ENCODE results near the gene AGPAT1. TPM values are rescaled to one million over a fixed set of nuclear protein-coding genes. Genes with fewer than 3 reads are reported as not detected.

AGPAT1 gene
- total and polyA plus RNA-seq, 2 of the 13 experiments (the other 11 are each of a cell fraction or from before 2014, with no cell fraction given) = 51.3 to 139 TPM

DNA sequence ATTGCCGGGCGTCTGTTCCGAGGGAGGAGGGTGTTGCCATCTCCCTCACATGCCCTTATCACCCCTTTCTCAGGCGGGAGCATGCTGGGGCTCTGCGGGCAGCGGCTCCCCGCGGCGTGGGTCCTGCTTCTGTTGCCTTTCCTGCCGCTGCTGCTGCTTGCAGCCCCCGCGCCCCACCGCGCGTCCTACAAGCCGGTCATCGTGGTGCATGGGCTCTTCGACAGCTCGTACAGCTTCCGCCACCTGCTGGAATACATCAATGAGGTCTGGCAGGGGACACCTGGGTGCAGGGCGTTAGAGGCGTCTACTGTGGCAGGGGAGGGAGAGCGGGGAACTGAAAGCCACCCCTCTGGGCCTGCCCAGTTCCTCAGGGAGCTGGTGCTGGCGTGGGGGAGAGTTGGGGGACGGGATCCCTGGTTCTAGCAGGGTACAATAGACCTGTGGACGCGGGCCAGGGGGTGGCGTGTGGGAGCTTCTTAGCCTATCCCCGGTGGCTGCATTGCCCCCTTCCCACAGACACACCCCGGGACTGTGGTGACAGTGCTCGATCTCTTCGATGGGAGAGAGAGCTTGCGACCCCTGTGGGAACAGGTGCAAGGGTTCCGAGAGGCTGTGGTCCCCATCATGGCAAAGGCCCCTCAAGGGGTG is 21.2 kb downstream of the AGPAT1 start (continued):
- TF ChIP-seq AGO2 (optimal IDR thresholded peaks at IDR 0.05; ENCODE audit: low read depth, low read length) (peak; percentile 74), HBP1 (CRISPR knock-in tag; IDR thresholded peaks at IDR 0.05; ENCODE audit: low read depth) (0 out of 2 replicates have a peak, but pooled peaks have one; percentile 39), KDM4B (CRISPR knock-in tag; IDR thresholded peaks at IDR 0.05) (peak; percentile 42; the same call in 1 of the 2 replicates), NR2F1 (CRISPR knock-in tag; IDR thresholded peaks at IDR 0.05) (no peak), PCBP1 (IDR thresholded peaks at IDR 0.05; ENCODE audit: borderline replicate concordance, low read depth, low read length) (0 out of 2 replicates have a peak, but pooled peaks have one; percentile 39), DPF2 (CRISPR knock-in tag; IDR thresholded peaks at IDR 0.05; ENCODE audit: borderline replicate concordance, low read depth) (no peak), ZNF781 (CRISPR knock-in tag; IDR thresholded peaks at IDR 0.05; ENCODE audit: borderline replicate concordance, not compliant biosample characterization) (peak; percentile 94), DNMT1 (CRISPR knock-in tag; IDR thresholded peaks at IDR 0.05) (0 out of 2 replicates have a peak, but pooled peaks have one; percentile 17), YY1 (IDR thresholded peaks at IDR 0.05; ENCODE audit: insufficient read depth, insufficient replicate concordance, low read depth, low read length) (peak; percentile 55), SALL1 (CRISPR knock-in tag; IDR thresholded peaks at IDR 0.05) (peak; percentile 66), GATAD2A (CRISPR knock-in tag; IDR thresholded peaks at IDR 0.05) (peak; percentile 73), ZNF33B (CRISPR knock-in tag; IDR thresholded peaks at IDR 0.05) (peak; percentile 43; the same call in 1 of the 2 replicates), RAD51 (IDR thresholded peaks at IDR 0.05; ENCODE audit: borderline replicate concordance) (no peak), KAT7 (CRISPR knock-in tag; IDR thresholded peaks at IDR 0.05; ENCODE audit: borderline replicate concordance) (peak; percentile 83; the same call in 1 of the 2 replicates), EEA1 (CRISPR knock-in tag; IDR thresholded peaks at IDR 0.05; ENCODE audit: borderline replicate concordance) (0 out of 2 replicates have a peak, but pooled peaks have one; percentile 6), ZNF619 (CRISPR knock-in tag; IDR thresholded peaks at IDR 0.05) (peak; percentile 62; the same call in 1 of the 2 replicates)
- TF ChIP-seq, protein P1, sequence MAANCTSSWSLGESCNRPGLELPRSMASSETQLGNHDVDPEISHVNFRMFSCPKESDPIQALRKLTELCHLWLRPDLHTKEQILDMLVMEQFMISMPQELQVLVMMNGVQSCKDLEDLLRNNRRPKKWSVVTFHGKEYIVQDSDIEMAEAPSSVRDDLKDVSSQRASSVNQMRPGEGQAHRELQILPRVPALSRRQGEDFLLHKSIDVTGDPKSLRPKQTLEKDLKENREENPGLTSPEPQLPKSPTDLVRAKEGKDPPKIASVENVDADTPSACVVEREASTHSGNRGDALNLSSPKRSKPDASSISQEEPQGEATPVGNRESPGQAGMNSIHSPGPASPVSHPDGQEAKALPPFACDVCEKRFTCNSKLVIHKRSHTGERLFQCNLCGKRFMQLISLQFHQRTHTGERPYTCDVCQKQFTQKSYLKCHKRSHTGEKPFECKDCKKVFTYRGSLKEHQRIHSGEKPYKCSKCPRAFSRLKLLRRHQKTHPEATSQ (CRISPR knock-in tag; IDR thresholded peaks at IDR 0.05; ENCODE audit: borderline replicate concordance) = no peak
- TF ChIP-seq, protein P2, sequence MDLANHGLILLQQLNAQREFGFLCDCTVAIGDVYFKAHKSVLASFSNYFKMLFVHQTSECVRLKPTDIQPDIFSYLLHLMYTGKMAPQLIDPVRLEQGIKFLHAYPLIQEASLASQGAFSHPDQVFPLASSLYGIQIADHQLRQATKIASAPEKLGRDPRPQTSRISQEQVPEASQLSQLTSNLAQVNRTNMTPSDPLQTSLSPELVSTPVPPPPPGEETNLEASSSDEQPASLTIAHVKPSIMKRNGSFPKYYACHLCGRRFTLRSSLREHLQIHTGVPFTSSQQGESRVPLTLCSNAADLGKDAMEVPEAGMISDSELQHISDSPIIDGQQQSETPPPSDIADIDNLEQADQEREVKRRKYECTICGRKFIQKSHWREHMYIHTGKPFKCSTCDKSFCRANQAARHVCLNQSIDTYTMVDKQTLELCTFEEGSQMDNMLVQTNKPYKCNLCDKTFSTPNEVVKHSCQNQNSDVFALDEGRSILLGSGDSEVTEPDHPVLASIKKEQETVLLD (CRISPR knock-in tag; IDR thresholded peaks at IDR 0.05; ENCODE audit: low read depth) = peak; percentile 34; the same call in 1 of the 2 replicates
- TF ChIP-seq, protein P3, sequence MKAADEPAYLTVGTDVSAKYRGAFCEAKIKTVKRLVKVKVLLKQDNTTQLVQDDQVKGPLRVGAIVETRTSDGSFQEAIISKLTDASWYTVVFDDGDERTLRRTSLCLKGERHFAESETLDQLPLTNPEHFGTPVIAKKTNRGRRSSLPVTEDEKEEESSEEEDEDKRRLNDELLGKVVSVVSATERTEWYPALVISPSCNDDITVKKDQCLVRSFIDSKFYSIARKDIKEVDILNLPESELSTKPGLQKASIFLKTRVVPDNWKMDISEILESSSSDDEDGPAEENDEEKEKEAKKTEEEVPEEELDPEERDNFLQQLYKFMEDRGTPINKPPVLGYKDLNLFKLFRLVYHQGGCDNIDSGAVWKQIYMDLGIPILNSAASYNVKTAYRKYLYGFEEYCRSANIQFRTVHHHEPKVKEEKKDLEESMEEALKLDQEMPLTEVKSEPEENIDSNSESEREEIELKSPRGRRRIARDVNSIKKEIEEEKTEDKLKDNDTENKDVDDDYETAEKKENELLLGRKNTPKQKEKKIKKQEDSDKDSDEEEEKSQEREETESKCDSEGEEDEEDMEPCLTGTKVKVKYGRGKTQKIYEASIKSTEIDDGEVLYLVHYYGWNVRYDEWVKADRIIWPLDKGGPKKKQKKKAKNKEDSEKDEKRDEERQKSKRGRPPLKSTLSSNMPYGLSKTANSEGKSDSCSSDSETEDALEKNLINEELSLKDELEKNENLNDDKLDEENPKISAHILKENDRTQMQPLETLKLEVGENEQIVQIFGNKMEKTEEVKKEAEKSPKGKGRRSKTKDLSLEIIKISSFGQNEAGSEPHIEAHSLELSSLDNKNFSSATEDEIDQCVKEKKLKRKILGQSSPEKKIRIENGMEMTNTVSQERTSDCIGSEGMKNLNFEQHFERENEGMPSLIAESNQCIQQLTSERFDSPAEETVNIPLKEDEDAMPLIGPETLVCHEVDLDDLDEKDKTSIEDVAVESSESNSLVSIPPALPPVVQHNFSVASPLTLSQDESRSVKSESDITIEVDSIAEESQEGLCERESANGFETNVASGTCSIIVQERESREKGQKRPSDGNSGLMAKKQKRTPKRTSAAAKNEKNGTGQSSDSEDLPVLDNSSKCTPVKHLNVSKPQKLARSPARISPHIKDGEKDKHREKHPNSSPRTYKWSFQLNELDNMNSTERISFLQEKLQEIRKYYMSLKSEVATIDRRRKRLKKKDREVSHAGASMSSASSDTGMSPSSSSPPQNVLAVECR (CRISPR knock-in tag; IDR thresholded peaks at IDR 0.05; ENCODE audit: borderline replicate concordance) = peak; percentile 76
- TF ChIP-seq, protein P4, sequence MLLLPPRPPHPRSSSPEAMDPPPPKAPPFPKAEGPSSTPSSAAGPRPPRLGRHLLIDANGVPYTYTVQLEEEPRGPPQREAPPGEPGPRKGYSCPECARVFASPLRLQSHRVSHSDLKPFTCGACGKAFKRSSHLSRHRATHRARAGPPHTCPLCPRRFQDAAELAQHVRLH (CRISPR knock-in tag; IDR thresholded peaks at IDR 0.05; ENCODE audit: borderline replicate concordance, low read depth) = peak; percentile 32; the same call in 1 of the 2 replicates
